ENCODE results near the gene TAF3.

Gene TAF3

DNA sequence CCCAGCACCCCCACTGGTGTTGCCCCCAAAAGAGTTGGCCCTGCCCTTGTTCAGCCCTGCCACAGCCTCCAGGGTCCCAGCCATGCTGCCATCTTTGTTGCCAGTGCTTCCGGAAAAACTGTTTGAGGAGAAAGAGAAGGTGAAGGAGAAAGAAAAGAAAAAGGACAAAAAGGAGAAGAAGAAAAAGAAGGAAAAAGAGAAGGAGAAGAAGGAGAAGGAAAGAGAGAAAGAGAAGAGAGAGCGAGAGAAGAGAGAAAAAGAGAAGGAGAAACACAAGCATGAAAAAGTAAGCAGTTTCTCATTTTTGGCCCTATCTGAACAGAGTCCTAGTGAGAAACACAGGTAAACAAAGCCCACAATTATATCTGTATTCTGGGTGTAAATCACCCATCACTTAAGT, 147.2 kb downstream of the TAF3 start:
- no peak for DNase-seq (ENCODE audit: low read depth)
- H3K4me3 ChIP-seq (ENCODE audit: low read depth, low read length): no peak overlapping the region
- TF ChIP-seq CTCF (IDR thresholded peaks at IDR 0.05; ENCODE audit: low read depth, low read length, missing control alignments): no peak
- in situ Hi-C loops (cut with HindIII; ENCODE audit: low sequenced_read_pairs): no loop called here

- H3K4me3 ChIP-seq (ENCODE audit: low read depth, low read length): no peak overlapping the region
- DNase-seq (ENCODE audit: low read depth): no peak
- TF ChIP-seq CTCF (IDR thresholded peaks at IDR 0.05; ENCODE audit: low read depth, low read length, missing control alignments): no peak
- in situ Hi-C loops (cut with HindIII; ENCODE audit: low sequenced_read_pairs): no loop called here
Measured at GRCh38 chr10:7967035-7967434, 148.7 kb downstream of the TAF3 start.

- TF ChIP-seq CTCF (IDR thresholded peaks at IDR 0.05; ENCODE audit: low read depth, low read length, missing control alignments): no peak
- H3K4me3 ChIP-seq (ENCODE audit: low read depth, low read length): no peak overlapping the region
- DNase-seq (ENCODE audit: low read depth): no peak
- in situ Hi-C loops (cut with HindIII; ENCODE audit: low sequenced_read_pairs): no loop called here
Measured at GRCh38 chr10:7968510-7969112, 150.3 kb downstream of the TAF3 start.

DNA sequence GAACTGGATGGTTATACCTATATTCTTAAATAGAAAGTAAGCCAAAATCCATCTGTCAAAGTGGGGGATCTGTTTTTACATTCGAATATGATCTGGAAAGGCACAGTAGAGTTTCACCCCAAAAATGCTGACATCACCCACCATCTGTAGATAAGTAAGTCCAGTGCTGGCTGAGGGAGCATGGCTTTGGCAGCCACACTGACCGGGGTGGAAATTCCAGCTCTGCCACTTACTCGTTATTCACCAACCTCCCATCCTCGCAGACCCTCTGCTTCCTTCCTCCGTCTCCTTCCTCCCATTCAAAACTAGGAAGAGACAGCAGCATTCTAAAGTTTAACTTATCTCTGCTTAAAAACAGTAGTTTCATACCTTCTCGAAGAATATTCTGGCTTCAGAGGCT, 151.3 kb downstream of the TAF3 start:
- no peak for DNase-seq (ENCODE audit: low read depth)
- TF ChIP-seq CTCF (IDR thresholded peaks at IDR 0.05; ENCODE audit: low read depth, low read length, missing control alignments): no peak
- H3K4me3 ChIP-seq (ENCODE audit: low read depth, low read length): no peak overlapping the region
- in situ Hi-C loops (cut with HindIII; ENCODE audit: low sequenced_read_pairs): no loop called here

- H3K4me3 ChIP-seq (ENCODE audit: low read depth, low read length): no peak overlapping the region
Measured at GRCh38 chr10:7971949-7972348, 153.6 kb downstream of the TAF3 start.

DNA sequence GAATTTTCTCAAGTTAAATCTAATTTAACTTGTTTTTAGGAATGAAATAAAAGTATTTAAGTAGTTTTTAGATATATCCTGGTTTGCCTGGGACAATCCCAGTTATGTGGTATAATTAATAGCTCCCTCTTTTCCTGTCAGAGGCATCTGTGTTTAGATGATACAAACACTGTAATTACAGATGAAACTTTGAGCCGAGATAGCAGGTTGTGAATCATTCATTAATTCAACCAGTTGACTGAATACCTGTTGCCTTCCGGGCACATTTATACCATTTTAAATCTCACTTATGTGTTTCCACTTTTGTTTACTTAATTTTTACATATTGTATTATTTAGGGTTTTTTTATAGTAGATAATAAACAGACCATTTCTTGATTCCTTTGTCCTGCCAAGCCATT, 154.1 kb downstream of the TAF3 start:
- no peak for DNase-seq (ENCODE audit: low read depth)
- in situ Hi-C loops (cut with HindIII; ENCODE audit: low sequenced_read_pairs): no loop called here
- no peak for TF ChIP-seq CTCF (IDR thresholded peaks at IDR 0.05; ENCODE audit: low read depth, low read length, missing control alignments)
- H3K4me3 ChIP-seq (ENCODE audit: low read depth, low read length): no peak overlapping the region

More at GRCh38 chr10:7971949-7972348, 153.6 kb downstream of the TAF3 start:
- no peak for TF ChIP-seq CTCF (IDR thresholded peaks at IDR 0.05; ENCODE audit: low read depth, low read length, missing control alignments)
- in situ Hi-C loops (cut with HindIII; ENCODE audit: low sequenced_read_pairs): no loop called here
- no peak for DNase-seq (ENCODE audit: low read depth)
